Keratinocyte (primary cell): ENCODE data around the gene SMURF1. TPM values are rescaled to one million over a fixed set of nuclear protein-coding genes. Genes with fewer than 3 reads are reported as not detected.

ENCODE experiments used
- DNase-seq: peaks from one replicate; pipeline ENCODE4 v3.0.0-alpha.2; 2011; ENCODE audit warnings: low read depth, missing footprints, low spot score
- FAIRE-seq: peaks from 2 replicates; lab custom pipeline; 2011; peaks lifted over from hg19 to GRCh38; lab: Jason Lieb, UNC
- H2AFZ ChIP-seq: 2 replicates; pipeline ENCODE4 v1.6.0; 2012; ENCODE audit warnings: low read length, control low read depth, inconsistent platforms; ENCODE audit not compliant: control insufficient read depth
- H3K27ac ChIP-seq: 2 replicates; pipeline ENCODE4 v1.5.1; 2011; ENCODE audit warnings: low read length; ENCODE audit not compliant: control insufficient read depth, insufficient read depth
- H3K27me3 ChIP-seq: 3 replicates; pipeline ENCODE4 v1.6.0; 2011; ENCODE audit warnings: low read length; ENCODE audit not compliant: control insufficient read depth, insufficient read depth; ENCODE audit errors: extremely low read depth
- H3K36me3 ChIP-seq, 2 experiments: 2 replicates in 1 of 2; 3 replicates in 1 of 2; pipeline ENCODE4 v1.5.1; 2011; ENCODE audit warnings: low read length in 2 of 2, mild to moderate bottlenecking in 1 of 2; ENCODE audit not compliant: control insufficient read depth in 2 of 2, insufficient read depth in 2 of 2; ENCODE audit errors: extremely low read depth in 1 of 2
- H3K4me1 ChIP-seq: 3 replicates; pipeline ENCODE4 v1.5.1; 2011; ENCODE audit warnings: low read length; ENCODE audit not compliant: control insufficient read depth, insufficient read depth; ENCODE audit errors: extremely low read depth
- H3K4me2 ChIP-seq: 3 replicates; pipeline ENCODE4 v1.6.0; 2011; ENCODE audit warnings: low read depth, low read length; ENCODE audit not compliant: control insufficient read depth, insufficient read depth; ENCODE audit errors: extremely low read depth
- H3K4me3 ChIP-seq, 3 experiments: fragments of 200-600 bp in 1 of 3; sonication (generic) in 1 of 3; 2 replicates in 2 of 3; 3 replicates in 1 of 3; pipeline ENCODE4 v1.5.1; 2011 to 2016; ENCODE audit warnings: low read length in 3 of 3, mild to moderate bottlenecking in 3 of 3, control low read depth in 2 of 3, inconsistent platforms in 1 of 3, low read depth in 1 of 3, mixed read lengths in 1 of 3, mixed run types in 1 of 3, moderate library complexity in 1 of 3; ENCODE audit not compliant: control insufficient read depth in 2 of 3, insufficient read depth in 2 of 3; ENCODE audit errors: extremely low read depth in 1 of 3
- H3K79me2 ChIP-seq: 2 replicates; pipeline ENCODE4 v1.6.0; 2012; ENCODE audit warnings: low read length; ENCODE audit not compliant: control insufficient read depth, insufficient read depth
- H3K9ac ChIP-seq: 3 replicates; pipeline ENCODE4 v1.6.0; 2011; ENCODE audit warnings: low read length; ENCODE audit not compliant: control insufficient read depth, insufficient read depth; ENCODE audit errors: extremely low read depth
- H3K9me1 ChIP-seq: 3 replicates; pipeline ENCODE4 v1.6.0; 2011; ENCODE audit warnings: low read length; ENCODE audit not compliant: control insufficient read depth, insufficient read depth; ENCODE audit errors: extremely low read depth
- H3K9me3 ChIP-seq: 2 replicates; pipeline ENCODE4 v1.5.1; 2012; ENCODE audit warnings: low read depth, low read length; ENCODE audit not compliant: control insufficient read depth
- H4K20me1 ChIP-seq: 3 replicates; pipeline ENCODE4 v1.6.0; 2011; ENCODE audit warnings: low read length; ENCODE audit not compliant: control insufficient read depth, insufficient read depth; ENCODE audit errors: extremely low read depth
- EZH2 ChIP-seq: IDR thresholded peaks from one replicate; pipeline ENCODE4 v1.6.1; 2012; ENCODE audit warnings: inconsistent platforms, mild to moderate bottlenecking, low read length, moderate library complexity
- dilution Hi-C: fragments of 300-500 bp; cut with MboI; formaldehyde crosslinking; loops from one replicate; pipeline ENCODE4 v1.7.0; 2020; ENCODE audit warnings: low sequenced_read_pairs; ENCODE audit not compliant: extremely low pct_ligation_motif_present
- polyA plus RNA-seq, 5 experiments: library from polyadenylated mRNA; depleted of rRNA in 3 of 5; stranded (reverse) in 3 of 5; stranded (forward) in 1 of 5; unstranded in 1 of 5; fragments of >200 nt; gene quantifications; 1 replicate in 1 of 5; 2 replicates in 3 of 5; 3 replicates in 1 of 5; pipeline versions ENCODE4 v1.2.1 to v1.2.3, GENCODE V29; 2011 to 2012; ENCODE audit warnings: missing spikeins in 2 of 5, low read depth in 1 of 5, low replicate concordance in 1 of 5
- TF ChIP-seq, protein P1 (sequence below), 3 experiments: IDR thresholded peaks in 1 of 3; conservative IDR thresholded peaks in 1 of 3; optimal IDR thresholded peaks in 1 of 3; 2 replicates in 2 of 3; 3 replicates in 1 of 3; pipeline versions ENCODE3 to v1.5.1; 2011; ENCODE audit warnings: low read length in 3 of 3, mild to moderate bottlenecking in 3 of 3, moderate library complexity in 2 of 3, control low read depth in 1 of 3, inconsistent platforms in 1 of 3; ENCODE audit not compliant: insufficient read depth in 2 of 3; ENCODE audit errors: extremely low read depth in 1 of 3

The SMURF1 gene
- polyA plus RNA-seq, 1 donor (not counting 4 experiments of a cell fraction or from before 2014, with no cell fraction given), result 22.2 TPM

DNA sequence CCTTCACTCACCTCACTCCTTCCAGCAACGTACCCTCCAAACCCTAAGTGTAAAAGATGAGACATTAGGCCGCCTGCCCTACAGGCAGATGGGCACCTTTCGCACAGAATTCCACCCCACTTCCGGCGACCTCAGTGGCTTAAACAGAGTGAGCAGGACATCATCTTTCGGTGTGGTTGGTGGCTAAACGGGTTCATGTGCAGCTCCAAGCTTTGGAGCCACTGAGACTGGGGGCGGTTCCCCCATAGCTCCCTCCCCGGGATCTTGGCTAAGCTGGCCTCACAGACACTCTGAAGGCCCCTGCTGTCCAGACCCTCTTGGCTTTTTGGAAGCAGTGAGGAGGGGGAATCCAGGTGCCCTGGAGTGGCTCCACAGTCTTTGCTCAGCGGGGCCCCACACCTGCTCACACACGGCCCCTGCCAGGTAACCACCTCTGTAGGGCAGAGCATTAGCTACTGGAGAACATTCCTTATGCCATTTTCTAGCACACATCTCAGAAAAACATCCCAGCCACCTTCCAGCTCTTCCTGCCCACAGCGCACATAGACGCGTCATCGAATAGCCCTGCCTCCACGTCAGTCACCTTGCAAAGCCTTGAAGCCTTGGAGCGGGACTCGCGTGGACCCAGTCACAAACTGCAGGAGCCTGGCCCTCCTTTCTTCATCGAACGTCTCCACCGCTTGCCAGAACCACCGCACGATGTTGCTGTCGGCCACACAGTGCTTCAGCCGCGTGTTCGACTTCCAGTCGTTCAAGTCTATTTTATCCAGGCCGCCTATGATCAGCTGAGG is 108.8 kb downstream of the SMURF1 start:
- Histone ChIP-seq H3K4me2 (no peak overlapping the region), H3K9me1 (no peaks in the 10 kb centered on the region), H3K27ac (no peak overlapping the region), H3K4me3 (no peak overlapping the region), H3K27me3 (no peaks in the 10 kb centered on the region), H3K79me2 (peaks cover 5% of the 10 kb centered on the region), H4K20me1 (no peaks in the 10 kb centered on the region), H3K36me3 (peaks cover 53 to 54% of the 10 kb centered on the region in 2 experiments), H3K9ac (no peak overlapping the region), H2AFZ (no peak overlapping the region), H3K9me3 (no peaks in the 10 kb centered on the region), H3K4me1 (no peaks in the 10 kb centered on the region)
- DNase-seq, result no peak
- dilution Hi-C loops, result no loop called here
- no peak for TF ChIP-seq EZH2
- TF ChIP-seq, protein P1, sequence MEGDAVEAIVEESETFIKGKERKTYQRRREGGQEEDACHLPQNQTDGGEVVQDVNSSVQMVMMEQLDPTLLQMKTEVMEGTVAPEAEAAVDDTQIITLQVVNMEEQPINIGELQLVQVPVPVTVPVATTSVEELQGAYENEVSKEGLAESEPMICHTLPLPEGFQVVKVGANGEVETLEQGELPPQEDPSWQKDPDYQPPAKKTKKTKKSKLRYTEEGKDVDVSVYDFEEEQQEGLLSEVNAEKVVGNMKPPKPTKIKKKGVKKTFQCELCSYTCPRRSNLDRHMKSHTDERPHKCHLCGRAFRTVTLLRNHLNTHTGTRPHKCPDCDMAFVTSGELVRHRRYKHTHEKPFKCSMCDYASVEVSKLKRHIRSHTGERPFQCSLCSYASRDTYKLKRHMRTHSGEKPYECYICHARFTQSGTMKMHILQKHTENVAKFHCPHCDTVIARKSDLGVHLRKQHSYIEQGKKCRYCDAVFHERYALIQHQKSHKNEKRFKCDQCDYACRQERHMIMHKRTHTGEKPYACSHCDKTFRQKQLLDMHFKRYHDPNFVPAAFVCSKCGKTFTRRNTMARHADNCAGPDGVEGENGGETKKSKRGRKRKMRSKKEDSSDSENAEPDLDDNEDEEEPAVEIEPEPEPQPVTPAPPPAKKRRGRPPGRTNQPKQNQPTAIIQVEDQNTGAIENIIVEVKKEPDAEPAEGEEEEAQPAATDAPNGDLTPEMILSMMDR (optimal IDR thresholded peaks at IDR 0.05 in 1 of 3, IDR thresholded peaks at IDR 0.05 in 1 of 3, conservative IDR thresholded peaks at IDR 0.05 in 1 of 3; ENCODE audit: extremely low read depth in 1 of 3, insufficient read depth in 2 of 3, low read length in 3 of 3), result no peak
- FAIRE-seq, result no peak

GRCh38 chr7:99033765-99034164 is 110.1 kb downstream of the SMURF1 start:
- Histone ChIP-seq H3K9me3 (no peaks in the 10 kb centered on the region), H3K4me1 (no peaks in the 10 kb centered on the region), H3K27ac (no peak overlapping the region), H3K27me3 (no peaks in the 10 kb centered on the region), H2AFZ (no peak overlapping the region), H3K4me3 (no peak overlapping the region), H3K9ac (no peak overlapping the region), H3K4me2 (no peak overlapping the region), H4K20me1 (no peaks in the 10 kb centered on the region), H3K9me1 (no peaks in the 10 kb centered on the region), H3K79me2 (peaks cover 5% of the 10 kb centered on the region), H3K36me3 (peaks cover 51 to 59% of the 10 kb centered on the region in 2 experiments)
- DNase-seq, result no peak
- TF ChIP-seq, protein P1 (optimal IDR thresholded peaks at IDR 0.05 in 1 of 3, IDR thresholded peaks at IDR 0.05 in 1 of 3, conservative IDR thresholded peaks at IDR 0.05 in 1 of 3; ENCODE audit: extremely low read depth in 1 of 3, insufficient read depth in 2 of 3, low read length in 3 of 3), result no peak
- TF ChIP-seq EZH2, result no peak
- FAIRE-seq, result no peak
- dilution Hi-C loops, result no loop called here
